Measurements from ENCODE around the gene CPXM1.
"Not testable (repeated sequence)": the region's sequence is repeated elsewhere in the genome, so short reads cannot be mapped to it uniquely, and the experiment has no call there.

The CPXM1 gene

GRCh38 chr20:2815242-2815900 is 14.9 kb upstream of the CPXM1 start:
- no peak for ATAC-seq
- Mint-ChIP-seq H3K27ac (no peak overlapping the region), H3K9me3 (peaks cover 5% of the 10 kb centered on the region), H3K4me1 (peaks cover 13% of the 10 kb centered on the region), H3K4me3 (no peak overlapping the region), H3K36me3 (peaks cover 5% of the 10 kb centered on the region)
- DNase-seq (ENCODE audit: low spot score in 2 of 2) = no peak

DNA sequence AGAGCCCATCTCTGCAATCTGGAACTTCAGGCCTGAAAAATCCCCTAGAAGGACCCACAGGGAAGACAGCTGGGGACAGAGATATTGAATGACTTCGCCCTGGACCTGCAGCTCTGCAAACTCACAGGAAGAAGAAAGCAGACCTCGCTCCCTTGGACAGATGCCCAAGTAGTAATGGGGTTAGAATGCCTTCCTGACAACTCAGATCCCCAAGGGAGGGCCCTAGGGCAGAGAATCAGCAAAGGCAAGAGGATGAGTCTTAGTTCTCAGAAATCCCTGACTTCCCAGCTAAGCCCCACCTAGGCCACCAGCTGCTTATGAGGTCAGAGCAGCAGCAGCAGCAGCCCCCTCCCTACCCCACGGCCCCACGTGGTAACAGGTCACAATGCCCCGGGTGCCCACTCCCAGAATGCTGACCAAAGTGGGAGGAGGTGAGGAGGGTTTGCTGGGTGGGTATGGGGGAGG is 14.2 kb upstream of the CPXM1 start, which contains the start of gene C20orf141:
C20orf141 (plus strand) TSS at position 401 of the 465 bp plus-strand sequence. CDS start 198 bp downstream, outside the sequence.
- Mint-ChIP-seq H3K27ac (no peak within 1 kb of the TSS), H3K4me3 (no peak within 1 kb of the TSS), H3K4me1 (peaks cover 6% of the 10 kb centered on the region), H3K9me3 (peaks cover 5% of the 10 kb centered on the region), H3K36me3 (peaks cover 5% of the 10 kb centered on the region)
- ATAC-seq (peak; percentile 17), DNase-seq (ENCODE audit: low spot score in 2 of 2) (no peak)

GRCh38 chr20:2814076-2814475 is 13.6 kb upstream of the CPXM1 start:
- peaks cover 5% of the 10 kb centered on the region for H3K36me3 Mint-ChIP-seq
- H3K4me3 Mint-ChIP-seq = no peak overlapping the region
- no peak for ATAC-seq
- no peak for DNase-seq (ENCODE audit: low spot score in 2 of 2)
- peaks cover 8% of the 10 kb centered on the region for H3K4me1 Mint-ChIP-seq
- H3K9me3 Mint-ChIP-seq = peaks cover 5% of the 10 kb centered on the region
- no peak overlapping the region for H3K27ac Mint-ChIP-seq

DNA sequence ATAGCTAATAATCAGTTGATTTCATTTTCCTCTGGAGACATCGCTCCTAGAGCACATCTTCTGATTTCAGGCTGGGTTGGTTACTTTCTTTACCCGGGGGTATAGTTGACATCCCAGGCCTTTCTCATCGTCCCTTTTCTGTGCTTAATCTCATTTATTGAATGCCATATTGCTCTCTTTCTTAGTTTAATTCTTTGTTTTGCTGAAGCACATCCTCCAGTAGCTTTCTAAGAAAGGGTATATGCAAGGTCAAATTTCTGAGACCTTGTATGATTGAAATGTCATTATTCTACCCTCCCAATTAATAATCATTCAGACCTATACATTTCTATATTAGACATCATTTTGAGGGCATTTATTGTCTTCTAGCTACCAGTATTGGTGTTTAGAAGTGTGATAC is 11.8 kb upstream of the CPXM1 start:
- Mint-ChIP-seq H3K4me3 (no peak overlapping the region), H3K36me3 (peaks cover 5% of the 10 kb centered on the region)
- no peak for ATAC-seq

DNA sequence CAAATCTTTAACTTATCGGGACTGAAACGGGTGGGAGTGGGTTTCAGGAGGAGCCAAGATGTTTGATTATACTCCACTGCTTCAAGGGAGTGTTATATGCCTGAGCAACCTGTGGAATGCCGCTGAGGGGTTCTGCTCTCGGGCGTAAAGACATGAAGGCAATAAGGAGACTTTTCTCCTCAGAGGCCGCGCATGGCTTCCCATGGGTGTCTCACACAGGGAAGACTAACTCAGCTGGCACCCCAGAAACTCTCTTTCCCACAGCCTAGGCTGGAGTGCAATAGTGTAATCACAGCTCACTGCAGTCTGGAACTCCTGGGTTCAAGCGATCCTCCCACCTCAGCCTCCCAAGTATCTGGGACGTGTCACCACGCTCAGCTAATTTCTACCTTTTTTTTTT is 9.3 kb upstream of the CPXM1 start:
- Mint-ChIP-seq H3K4me3 (no peak overlapping the region), H3K4me1 (peaks cover 14% of the 10 kb centered on the region), H3K27ac (no peak overlapping the region), H3K36me3 (no peaks in the 10 kb centered on the region), H3K9me3 (peaks cover 5% of the 10 kb centered on the region)
- DNase-seq (ENCODE audit: low spot score in 2 of 2) (no peak), ATAC-seq (no peak)

More for the DNA sequence above, 11.8 kb upstream of the CPXM1 start:
- DNase-seq (ENCODE audit: low spot score in 2 of 2) = no peak
- peaks cover 5% of the 10 kb centered on the region for H3K9me3 Mint-ChIP-seq
- H3K27ac Mint-ChIP-seq = no peak overlapping the region
- peaks cover 12% of the 10 kb centered on the region for H3K4me1 Mint-ChIP-seq

GRCh38 chr20:2807929-2808328 is 7.5 kb upstream of the CPXM1 start:
- not testable (repeated sequence) for H3K9me3 Mint-ChIP-seq; ATAC-seq; H3K27ac Mint-ChIP-seq; H3K4me3 Mint-ChIP-seq; H3K36me3 Mint-ChIP-seq; DNase-seq (ENCODE audit: low spot score in 2 of 2)
- peaks cover 14% of the 10 kb centered on the region for H3K4me1 Mint-ChIP-seq

- H3K27ac Mint-ChIP-seq = no peak overlapping the region
- H3K9me3 Mint-ChIP-seq = no peaks in the 10 kb centered on the region
- H3K4me3 Mint-ChIP-seq = no peak overlapping the region
- peaks cover 14% of the 10 kb centered on the region for H3K4me1 Mint-ChIP-seq
- no peaks in the 10 kb centered on the region for H3K36me3 Mint-ChIP-seq
- ATAC-seq = no peak
- no peak for DNase-seq (ENCODE audit: low spot score in 2 of 2)
These were observed 6.6 kb upstream of the CPXM1 start for GRCh38 chr20:2807019-2807418.

- DNase-seq (ENCODE audit: low spot score in 2 of 2) = no peak
- Mint-ChIP-seq H3K9me3 (no peaks in the 10 kb centered on the region), H3K4me1 (peaks cover 17% of the 10 kb centered on the region), H3K36me3 (no peaks in the 10 kb centered on the region), H3K27ac (no peak overlapping the region), H3K4me3 (no peak overlapping the region)
- ATAC-seq = no peak
These were observed 5.9 kb upstream of the CPXM1 start for GRCh38 chr20:2806351-2806701.

DNA sequence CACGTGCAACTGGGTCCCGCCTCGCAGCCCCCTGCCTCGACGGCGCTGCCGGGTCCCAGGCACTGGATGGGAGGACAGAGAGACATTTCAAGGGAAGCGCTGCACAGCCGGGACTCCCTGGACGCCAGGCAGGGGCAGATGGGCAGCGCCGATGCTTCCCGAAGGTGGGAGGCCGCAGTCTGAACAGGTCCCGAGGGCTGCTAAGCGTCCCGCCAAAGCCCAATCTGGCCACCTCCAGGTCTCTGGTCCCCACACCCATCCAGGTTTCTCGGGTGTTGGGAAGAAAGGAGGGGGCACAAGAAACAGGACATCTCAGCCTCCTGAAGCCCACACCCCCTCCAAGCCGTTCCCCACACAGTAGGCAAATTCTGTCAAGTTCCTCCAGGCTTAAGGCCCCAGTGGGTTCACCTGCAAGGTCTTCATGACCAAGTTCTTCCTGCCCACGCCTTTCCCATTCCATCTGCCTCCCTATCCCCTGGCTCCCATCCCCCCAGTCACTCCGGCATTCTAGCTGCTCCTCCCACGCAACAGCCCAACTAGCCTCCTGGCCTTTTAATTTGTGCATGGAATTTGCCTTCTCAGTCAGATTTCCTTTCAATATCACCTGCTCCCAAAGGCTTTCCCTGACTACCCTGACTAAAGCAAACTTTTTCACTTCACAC is 5.4 kb upstream of the CPXM1 start:
- DNase-seq (ENCODE audit: low spot score in 2 of 2) = no peak
- ATAC-seq = no peak
- Mint-ChIP-seq H3K9me3 (no peaks in the 10 kb centered on the region), H3K4me3 (no peak overlapping the region), H3K36me3 (no peaks in the 10 kb centered on the region), H3K4me1 (peaks cover 22% of the 10 kb centered on the region), H3K27ac (no peak overlapping the region)

GRCh38 chr20:2804852-2805688 is 4.6 kb upstream of the CPXM1 start:
- ATAC-seq = no peak
- Mint-ChIP-seq H3K36me3 (no peaks in the 10 kb centered on the region), H3K4me3 (no peak overlapping the region), H3K27ac (no peak overlapping the region), H3K9me3 (no peaks in the 10 kb centered on the region), H3K4me1 (peaks cover 29% of the 10 kb centered on the region)
- no peak for DNase-seq (ENCODE audit: low spot score in 2 of 2)

GRCh38 chr20:2804041-2804828 is 3.8 kb upstream of the CPXM1 start:
- DNase-seq (ENCODE audit: low spot score in 2 of 2) (peak in 1 of 2 donors; percentile 37), ATAC-seq (no peak)
- Mint-ChIP-seq H3K36me3 (peaks cover 5% of the 10 kb centered on the region), H3K4me1 (peaks cover 36% of the 10 kb centered on the region), H3K4me3 (no peak overlapping the region), H3K9me3 (no peaks in the 10 kb centered on the region), H3K27ac (no peak overlapping the region)

- Mint-ChIP-seq H3K4me1 (peaks cover 31% of the 10 kb centered on the region), H3K27ac (no peak overlapping the region), H3K4me3 (peak overlapping the region; percentile 85), H3K9me3 (no peaks in the 10 kb centered on the region), H3K36me3 (peaks cover 5% of the 10 kb centered on the region)
- ATAC-seq (no peak), DNase-seq (ENCODE audit: low spot score in 2 of 2) (no peak)
These were observed 880 bp upstream of the CPXM1 start for GRCh38 chr20:2801286-2801728.

- Mint-ChIP-seq H3K27ac (no peak overlapping the region), H3K36me3 (peaks cover 5% of the 10 kb centered on the region), H3K9me3 (no peaks in the 10 kb centered on the region), H3K4me1 (peaks cover 25% of the 10 kb centered on the region), H3K4me3 (peak overlapping the region; percentile 85)
- no peak for ATAC-seq
- DNase-seq (ENCODE audit: low spot score in 2 of 2) = no peak
These were observed 523 bp downstream of the CPXM1 start for GRCh38 chr20:2799688-2800520.

DNA sequence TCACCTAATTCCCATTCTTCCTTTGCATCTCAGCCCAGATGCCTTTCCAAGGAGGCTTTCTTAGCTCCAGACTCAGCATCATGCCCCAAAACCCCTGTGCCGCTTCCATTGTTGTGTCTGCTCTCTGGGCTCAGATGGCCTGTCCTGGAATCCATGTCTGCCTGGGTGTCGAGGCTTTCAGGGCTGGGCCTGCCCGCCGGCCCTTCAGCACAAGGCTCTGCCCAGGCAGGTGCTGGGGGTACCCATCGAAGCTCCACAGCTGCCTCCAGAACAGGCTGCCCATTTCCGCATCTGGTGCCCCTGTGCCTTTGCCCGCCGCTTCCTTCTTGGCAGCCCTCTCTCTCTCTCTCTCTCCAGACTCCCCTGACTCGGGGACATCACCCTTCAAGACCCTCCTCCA is 1.2 kb downstream of the CPXM1 start:
- Mint-ChIP-seq H3K27ac (no peak overlapping the region), H3K36me3 (peaks cover 5% of the 10 kb centered on the region), H3K4me1 (peaks cover 25% of the 10 kb centered on the region), H3K4me3 (peak overlapping the region; percentile 85), H3K9me3 (no peaks in the 10 kb centered on the region)
- ATAC-seq (no peak), DNase-seq (ENCODE audit: low spot score in 2 of 2) (no peak)
